Trophoblast cell (in vitro differentiated cells and primary cell): ENCODE results near the gene HEY2.

Experiments
- DNase-seq, 2 donors: peaks; one replicate each; pipeline ENCODE4 v3.0.0-alpha.2; 2016
- H2AFZ ChIP-seq: 2 replicates; pipeline ENCODE4 v1.6.1; 2013; ENCODE audit warnings: low read length, moderate library complexity, mild to moderate bottlenecking; ENCODE audit not compliant: insufficient read depth, poor library complexity
- H2AK5ac ChIP-seq: 2 replicates; pipeline ENCODE4 v1.6.1; 2013; ENCODE audit warnings: mild to moderate bottlenecking, low read length
- H2BK120ac ChIP-seq: 2 replicates; pipeline ENCODE4 v1.6.1; 2013; ENCODE audit warnings: low read length, mild to moderate bottlenecking, moderate library complexity; ENCODE audit not compliant: insufficient read depth, poor library complexity
- H2BK12ac ChIP-seq: 2 replicates; pipeline ENCODE4 v1.6.1; 2013; ENCODE audit warnings: mild to moderate bottlenecking, low read length, moderate library complexity
- H2BK5ac ChIP-seq: 2 replicates; pipeline ENCODE4 v1.6.1; 2013; ENCODE audit warnings: low read length, low read depth, moderate library complexity, mild to moderate bottlenecking; ENCODE audit not compliant: poor library complexity
- H3K14ac ChIP-seq: 2 replicates; pipeline ENCODE4 v1.6.1; 2013; ENCODE audit warnings: mild to moderate bottlenecking, low read length
- H3K18ac ChIP-seq: 2 replicates; pipeline ENCODE4 v1.6.1; 2013; ENCODE audit warnings: mild to moderate bottlenecking, low read length
- H3K23ac ChIP-seq: 2 replicates; pipeline ENCODE4 v1.6.1; 2013; ENCODE audit warnings: low read length
- H3K27ac ChIP-seq: 2 replicates; pipeline ENCODE4 v1.5.1; 2013; ENCODE audit warnings: low read depth, mild to moderate bottlenecking, inconsistent platforms, low read length, moderate library complexity
- H3K27me3 ChIP-seq: 2 replicates; pipeline ENCODE4 v1.6.1; 2013; ENCODE audit warnings: inconsistent platforms, mild to moderate bottlenecking, low read length, moderate library complexity; ENCODE audit not compliant: insufficient read depth
- H3K36me3 ChIP-seq, 2 experiments: 1 replicate in 1 of 2; 2 replicates in 1 of 2; pipeline ENCODE4 v1.6.1; 2013; ENCODE audit warnings: low read length in 2 of 2, mild to moderate bottlenecking in 2 of 2, moderate library complexity in 1 of 2; ENCODE audit not compliant: insufficient read depth in 2 of 2, control insufficient read depth in 1 of 2
- H3K4ac ChIP-seq: 2 replicates; pipeline ENCODE4 v1.6.1; 2013; ENCODE audit warnings: low read depth, mild to moderate bottlenecking, low read length, moderate library complexity
- H3K4me1 ChIP-seq, 2 experiments: 1 replicate in 1 of 2; 2 replicates in 1 of 2; pipeline ENCODE4 v1.6.1; 2013; ENCODE audit warnings: low read length in 2 of 2, mild to moderate bottlenecking in 2 of 2, moderate library complexity in 1 of 2; ENCODE audit not compliant: insufficient read depth in 2 of 2, control insufficient read depth in 1 of 2
- H3K4me2 ChIP-seq: 2 replicates; pipeline ENCODE4 v1.6.1; 2013; ENCODE audit warnings: inconsistent platforms, mild to moderate bottlenecking, low read length, moderate library complexity
- H3K4me3 ChIP-seq: 2 replicates; pipeline ENCODE4 v1.5.1; 2013; ENCODE audit warnings: mild to moderate bottlenecking, low read depth, low read length, inconsistent platforms
- H3K79me1 ChIP-seq: one replicate; pipeline ENCODE4 v1.6.1; 2013; ENCODE audit warnings: low read length
- H3K79me2 ChIP-seq: 2 replicates; pipeline ENCODE4 v1.6.1; 2013; ENCODE audit warnings: low read length, mild to moderate bottlenecking; ENCODE audit not compliant: control insufficient read depth, insufficient read depth, poor library complexity
- H3K9ac ChIP-seq: 2 replicates; pipeline ENCODE4 v1.6.1; 2013; ENCODE audit warnings: mild to moderate bottlenecking, low read length
- H3K9me3 ChIP-seq: 2 replicates; pipeline ENCODE4 v1.6.1; 2013; ENCODE audit warnings: low read depth, mild to moderate bottlenecking, control low read depth, inconsistent platforms, low read length; ENCODE audit not compliant: insufficient read depth
- H4K12ac ChIP-seq: 2 replicates; pipeline ENCODE4 v1.6.1; 2013; ENCODE audit warnings: low read depth, mild to moderate bottlenecking, low read length, moderate library complexity
- H4K8ac ChIP-seq: 2 replicates; pipeline ENCODE4 v1.6.1; 2013; ENCODE audit warnings: low read depth, mild to moderate bottlenecking, low read length, moderate library complexity
- H4K91ac ChIP-seq: one replicate; pipeline ENCODE4 v1.6.1; 2013; ENCODE audit warnings: low read depth, mild to moderate bottlenecking, low read length, moderate library complexity
- WGBS: extraction: QIAGEN DNeasy Blood & Tissue Kit; methylation state at CpG from one replicate; pipeline ENCODE4 v1.1.7; 2013; ENCODE audit warnings: missing lambda C conversion rate; ENCODE audit not compliant: insufficient read length, insufficient coverage; ENCODE audit errors: extremely low coverage; 5-methylcytosine and 5-hydroxymethylcytosine counted together

Gene HEY2

DNA sequence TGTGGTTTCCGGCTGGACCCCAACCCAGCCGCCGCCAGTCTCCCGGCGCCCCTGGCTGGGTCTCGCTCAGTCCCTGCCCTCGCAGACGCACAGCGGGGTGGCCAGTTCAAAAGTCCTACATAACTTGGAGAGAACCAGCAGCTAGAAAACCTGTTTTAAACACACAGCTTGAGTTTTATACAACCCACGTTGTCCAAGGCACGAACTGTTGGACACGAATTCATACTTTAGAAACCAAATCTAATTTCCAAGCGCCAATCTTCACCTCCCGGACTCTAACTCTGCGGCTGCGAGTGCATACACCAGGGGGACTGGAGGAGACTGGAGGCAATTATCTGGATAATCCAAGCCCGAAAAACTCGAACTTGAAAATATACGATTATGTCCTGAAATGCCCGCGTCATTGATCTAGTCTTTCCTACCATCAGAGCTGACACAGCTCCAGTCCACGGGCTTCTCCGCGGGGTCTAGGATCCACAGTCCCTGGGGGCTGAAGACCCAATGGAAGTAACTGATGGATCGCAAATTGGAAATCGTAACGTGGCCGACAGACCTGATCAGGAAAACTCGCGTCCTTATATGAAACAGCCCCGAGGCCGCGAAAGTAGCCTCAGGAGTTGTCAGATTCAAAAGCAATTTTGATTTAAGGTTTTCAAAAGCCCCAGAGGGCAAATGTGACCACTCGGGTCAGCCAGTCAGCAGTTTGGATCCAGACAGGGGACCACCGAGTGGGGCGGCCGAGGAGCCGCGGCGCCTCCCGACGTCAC lies 843 bp upstream of the HEY2 start:
- Histone ChIP-seq H3K4me3 (peak overlapping the region; percentile 85), H2AK5ac (no peak overlapping the region), H3K9ac (peak overlapping the region; percentile 81), H2BK5ac (peak overlapping the region; percentile 26), H3K79me1 (peaks cover 17% of the 10 kb centered on the region), H3K27ac (peak overlapping the region; percentile 53), H3K36me3 (no peaks in the 10 kb centered on the region), H2BK12ac (peak overlapping the region; percentile 63), H2BK120ac (peak overlapping the region; percentile 75), H3K4ac (peak overlapping the region; percentile 25), H3K18ac (peak overlapping the region; percentile 72), H3K4me1 (peaks cover 0 to 3% of the 10 kb centered on the region in 2 experiments), H3K23ac (no peak overlapping the region), H4K8ac (peak overlapping the region; percentile 51), H3K9me3 (no peaks in the 10 kb centered on the region), H3K27me3 (no peaks in the 10 kb centered on the region), H3K14ac (peak overlapping the region; percentile 55), H3K79me2 (peaks cover 10% of the 10 kb centered on the region), H4K91ac (peak overlapping the region; percentile 92), H4K12ac (no peak overlapping the region), H3K4me2 (peak overlapping the region; percentile 88), H2AFZ (peak overlapping the region; percentile 74)
- peak in 1 of 2 donors; percentile 35 for DNase-seq
- no CpG with 5 or more reads among the region's 42 CpGs for WGBS

- H3K14ac ChIP-seq: peak overlapping the region; percentile 25
- peaks cover 0 to 3% of the 10 kb centered on the region in 2 experiments for H3K4me1 ChIP-seq
- DNase-seq: no peak
- H2BK12ac ChIP-seq: no peak overlapping the region
- no peak overlapping the region for H3K4ac ChIP-seq
- H3K79me2 ChIP-seq: peaks cover 10% of the 10 kb centered on the region
- peak overlapping the region; percentile 67 for H4K8ac ChIP-seq
- peak overlapping the region; percentile 70 for H3K18ac ChIP-seq
- H3K79me1 ChIP-seq: peaks cover 17% of the 10 kb centered on the region
- peak overlapping the region; percentile 57 for H3K27ac ChIP-seq
- H2BK5ac ChIP-seq: peak overlapping the region; percentile 5
- H3K23ac ChIP-seq: no peak overlapping the region
- no CpG with 5 or more reads among the region's 35 CpGs for WGBS
- peak overlapping the region; percentile 78 for H3K4me3 ChIP-seq
- H3K27me3 ChIP-seq: no peaks in the 10 kb centered on the region
- peaks cover 0 to 5% of the 10 kb centered on the region in 2 experiments for H3K36me3 ChIP-seq
- H3K9ac ChIP-seq: peak overlapping the region; percentile 82
- H2BK120ac ChIP-seq: peak overlapping the region; percentile 18
- peak overlapping the region; percentile 19 for H2AFZ ChIP-seq
- H3K9me3 ChIP-seq: no peaks in the 10 kb centered on the region
- no peak overlapping the region for H2AK5ac ChIP-seq
- peak overlapping the region; percentile 41 for H4K91ac ChIP-seq
- peak overlapping the region; percentile 77 for H3K4me2 ChIP-seq
- H4K12ac ChIP-seq: no peak overlapping the region
Measured at GRCh38 chr6:125749865-125750691, 646 bp downstream of the HEY2 start.

GRCh38 chr6:125750692-125751333 lies 1.4 kb downstream of the HEY2 start:
- Histone ChIP-seq H3K18ac (no peak overlapping the region), H3K14ac (no peak overlapping the region), H2AK5ac (no peak overlapping the region), H3K27ac (no peak overlapping the region), H3K23ac (no peak overlapping the region), H3K27me3 (no peaks in the 10 kb centered on the region), H4K8ac (no peak overlapping the region), H3K79me1 (peaks cover 17% of the 10 kb centered on the region), H3K9me3 (no peaks in the 10 kb centered on the region), H3K79me2 (peaks cover 10% of the 10 kb centered on the region), H3K4me3 (no peak overlapping the region), H3K36me3 (peaks cover 2 to 10% of the 10 kb centered on the region in 2 experiments), H3K4ac (no peak overlapping the region), H2BK5ac (no peak overlapping the region), H2BK120ac (no peak overlapping the region), H4K12ac (no peak overlapping the region), H2BK12ac (no peak overlapping the region), H3K9ac (no peak overlapping the region), H2AFZ (no peak overlapping the region), H3K4me2 (peak overlapping the region; percentile 77), H4K91ac (no peak overlapping the region), H3K4me1 (peaks cover 0 to 3% of the 10 kb centered on the region in 2 experiments)
- peak in 1 of 2 donors; percentile 44 for DNase-seq
- no CpG with 5 or more reads among the region's 4 CpGs for WGBS

GRCh38 chr6:125751334-125751916 lies 2.0 kb downstream of the HEY2 start:
- H3K14ac ChIP-seq: no peak overlapping the region
- H2BK120ac ChIP-seq: no peak overlapping the region
- H3K36me3 ChIP-seq: peaks cover 5 to 11% of the 10 kb centered on the region in 2 experiments
- H4K12ac ChIP-seq: no peak overlapping the region
- H3K4me1 ChIP-seq: peaks cover 0 to 3% of the 10 kb centered on the region in 2 experiments
- H3K4me3 ChIP-seq: no peak overlapping the region
- no peak overlapping the region for H3K23ac ChIP-seq
- DNase-seq: no peak
- peak overlapping the region; percentile 40 for H3K4me2 ChIP-seq
- no peak overlapping the region for H3K4ac ChIP-seq
- H3K18ac ChIP-seq: no peak overlapping the region
- H2BK5ac ChIP-seq: no peak overlapping the region
- H2AK5ac ChIP-seq: no peak overlapping the region
- no peak overlapping the region for H3K9ac ChIP-seq
- no peaks in the 10 kb centered on the region for H3K9me3 ChIP-seq
- no peak overlapping the region for H4K91ac ChIP-seq
- no peak overlapping the region for H3K27ac ChIP-seq
- H3K27me3 ChIP-seq: no peaks in the 10 kb centered on the region
- H4K8ac ChIP-seq: no peak overlapping the region
- no peak overlapping the region for H2BK12ac ChIP-seq
- WGBS: no CpG with 5 or more reads among the region's 6 CpGs
- no peak overlapping the region for H2AFZ ChIP-seq
- peaks cover 17% of the 10 kb centered on the region for H3K79me1 ChIP-seq
- peaks cover 10% of the 10 kb centered on the region for H3K79me2 ChIP-seq
